Fibroblast of villous mesenchyme (primary cell): ENCODE measurements around the gene PNPLA7. TPM values are rescaled to one million over a fixed set of nuclear protein-coding genes. Genes with fewer than 3 reads are reported as not detected.

Source experiments
- DNase-seq: peaks from one replicate; pipeline ENCODE4 v3.0.0-alpha.2; 2010; ENCODE audit warnings: low read depth
- H3K4me3 ChIP-seq: 2 replicates; pipeline ENCODE4 v1.5.1; 2011; ENCODE audit warnings: low read depth, mild to moderate bottlenecking, low read length
- total RNA-seq: library from RNA; depleted of rRNA; stranded (reverse); fragments of >200 nt; gene quantifications from 2 replicates; pipeline ENCODE4 v1.2.3, GENCODE V29; 2012
- TF ChIP-seq, protein P1 (sequence below): IDR thresholded peaks from 2 replicates; pipeline ENCODE4 v1.5.1; 2012; ENCODE audit warnings: low read depth, mild to moderate bottlenecking, low read length; ENCODE audit not compliant: insufficient read depth

The PNPLA7 gene
- total RNA-seq, 1 donor = 1.3 TPM

DNA sequence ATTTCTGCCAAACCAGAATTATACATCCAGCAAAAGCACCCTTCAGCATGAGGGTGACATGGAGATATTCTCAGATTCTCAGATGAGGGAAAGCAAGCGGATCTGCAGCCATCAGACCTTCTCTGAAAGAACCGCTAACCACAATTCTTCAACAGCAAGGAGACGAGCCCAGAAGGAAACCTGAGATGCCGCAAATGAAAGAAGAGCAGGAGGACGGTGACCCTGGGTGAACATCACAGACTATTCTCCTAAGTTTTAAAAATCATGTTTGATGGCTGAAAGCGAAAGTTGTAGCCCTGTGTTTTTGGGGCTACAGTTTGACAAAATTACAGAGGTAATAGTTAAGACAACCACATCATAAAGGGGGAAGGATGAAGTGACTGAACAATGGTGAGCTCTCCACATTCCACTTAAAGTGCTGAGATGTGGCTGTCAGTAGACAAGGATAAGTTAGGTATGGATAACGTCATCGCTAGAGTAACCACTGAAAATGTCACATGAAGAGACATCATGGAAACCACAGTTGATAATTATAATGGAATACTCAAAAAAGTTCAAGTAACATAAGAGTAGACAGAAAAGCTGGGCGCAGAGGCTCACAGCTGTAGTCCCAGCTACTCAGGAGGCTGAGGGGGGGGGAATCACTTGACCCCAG, 59.5 kb downstream of the PNPLA7 start:
- TF ChIP-seq, protein P1, sequence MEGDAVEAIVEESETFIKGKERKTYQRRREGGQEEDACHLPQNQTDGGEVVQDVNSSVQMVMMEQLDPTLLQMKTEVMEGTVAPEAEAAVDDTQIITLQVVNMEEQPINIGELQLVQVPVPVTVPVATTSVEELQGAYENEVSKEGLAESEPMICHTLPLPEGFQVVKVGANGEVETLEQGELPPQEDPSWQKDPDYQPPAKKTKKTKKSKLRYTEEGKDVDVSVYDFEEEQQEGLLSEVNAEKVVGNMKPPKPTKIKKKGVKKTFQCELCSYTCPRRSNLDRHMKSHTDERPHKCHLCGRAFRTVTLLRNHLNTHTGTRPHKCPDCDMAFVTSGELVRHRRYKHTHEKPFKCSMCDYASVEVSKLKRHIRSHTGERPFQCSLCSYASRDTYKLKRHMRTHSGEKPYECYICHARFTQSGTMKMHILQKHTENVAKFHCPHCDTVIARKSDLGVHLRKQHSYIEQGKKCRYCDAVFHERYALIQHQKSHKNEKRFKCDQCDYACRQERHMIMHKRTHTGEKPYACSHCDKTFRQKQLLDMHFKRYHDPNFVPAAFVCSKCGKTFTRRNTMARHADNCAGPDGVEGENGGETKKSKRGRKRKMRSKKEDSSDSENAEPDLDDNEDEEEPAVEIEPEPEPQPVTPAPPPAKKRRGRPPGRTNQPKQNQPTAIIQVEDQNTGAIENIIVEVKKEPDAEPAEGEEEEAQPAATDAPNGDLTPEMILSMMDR = no peak
- H3K4me3 ChIP-seq = no peak overlapping the region
- no peak for DNase-seq

DNA sequence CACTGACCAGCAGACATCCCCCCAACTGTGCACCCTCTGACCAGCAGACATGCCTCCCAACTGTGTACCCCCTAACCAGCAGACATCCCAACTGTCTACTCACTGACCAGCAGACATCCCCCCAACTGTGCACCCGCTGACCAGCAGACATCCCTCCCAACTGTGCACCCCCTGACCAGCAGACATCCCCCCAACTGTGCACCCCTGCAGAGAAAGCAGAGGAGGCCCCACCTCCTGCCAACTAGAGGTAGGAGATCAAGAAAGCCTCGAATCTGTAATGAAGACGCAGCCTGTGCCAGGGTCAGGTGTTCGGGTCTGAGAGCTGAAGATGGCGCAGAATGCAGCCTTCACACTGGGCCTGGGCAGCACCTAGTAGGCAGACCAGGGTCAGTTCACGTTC, 61.3 kb downstream of the PNPLA7 start:
- TF ChIP-seq, protein P1 = no peak
- DNase-seq = no peak
- no peak overlapping the region for H3K4me3 ChIP-seq

DNA sequence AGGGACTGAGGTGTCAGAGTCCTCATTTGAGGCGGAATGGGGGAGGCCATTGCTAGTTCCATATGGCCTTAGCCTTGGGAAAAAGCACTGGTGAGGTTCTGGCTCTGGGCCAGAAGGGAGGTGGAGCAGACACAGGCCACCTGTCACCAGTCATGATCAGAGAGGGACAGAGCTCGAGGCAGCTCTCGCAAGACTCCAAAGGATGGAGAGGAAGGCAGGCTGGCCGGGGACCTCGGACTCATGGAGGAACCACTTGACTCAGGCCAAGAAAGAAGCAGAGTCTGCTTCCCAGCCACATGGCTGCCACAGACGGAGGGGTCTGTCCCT, 61.9 kb downstream of the PNPLA7 start:
- no peak for DNase-seq
- TF ChIP-seq, protein P1 = no peak
- no peak overlapping the region for H3K4me3 ChIP-seq

DNA sequence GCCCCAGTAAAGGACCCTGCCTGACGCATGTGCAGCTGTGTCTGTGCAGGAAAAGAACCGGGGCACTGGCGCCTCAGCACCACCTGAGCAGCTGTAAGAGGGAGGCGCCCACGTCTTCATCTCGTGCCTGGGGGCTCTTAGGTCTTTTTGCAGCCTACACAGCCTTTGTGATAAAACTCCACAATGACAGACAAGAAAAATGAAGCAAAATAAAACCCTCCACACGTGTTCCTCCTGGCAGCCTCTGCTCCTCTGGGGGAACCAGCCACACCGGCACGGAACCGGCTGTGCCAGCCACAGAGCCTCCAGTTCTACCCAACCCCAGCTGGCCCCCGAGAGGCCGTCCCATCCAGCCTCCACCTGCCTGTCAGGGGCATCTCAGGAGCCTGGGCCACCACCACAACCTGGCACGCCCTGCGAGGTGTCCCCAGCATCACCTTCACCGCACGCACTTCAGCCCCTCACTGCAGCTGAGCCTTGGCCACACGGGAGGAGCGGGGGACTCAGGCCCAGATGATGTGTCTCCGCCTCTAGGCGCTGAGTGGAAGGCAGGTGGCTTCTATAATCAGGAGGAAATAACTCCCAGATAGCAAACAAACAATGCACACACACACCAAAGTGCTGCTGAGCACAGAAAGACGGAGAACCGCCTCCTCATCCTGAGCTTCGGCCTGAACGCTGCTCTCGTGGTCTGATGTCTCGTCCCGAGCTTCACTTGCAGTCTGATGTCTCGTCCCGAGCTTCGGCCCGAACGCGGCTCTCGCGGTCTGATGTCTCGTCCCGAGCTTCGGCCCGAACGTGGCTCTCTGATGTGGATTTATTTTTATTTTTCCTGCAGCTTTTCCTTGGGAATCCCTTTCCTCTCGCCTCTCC, 62.5 kb downstream of the PNPLA7 start:
- H3K4me3 ChIP-seq = no peak overlapping the region
- no peak for DNase-seq
- TF ChIP-seq, protein P1 = no peak

DNA sequence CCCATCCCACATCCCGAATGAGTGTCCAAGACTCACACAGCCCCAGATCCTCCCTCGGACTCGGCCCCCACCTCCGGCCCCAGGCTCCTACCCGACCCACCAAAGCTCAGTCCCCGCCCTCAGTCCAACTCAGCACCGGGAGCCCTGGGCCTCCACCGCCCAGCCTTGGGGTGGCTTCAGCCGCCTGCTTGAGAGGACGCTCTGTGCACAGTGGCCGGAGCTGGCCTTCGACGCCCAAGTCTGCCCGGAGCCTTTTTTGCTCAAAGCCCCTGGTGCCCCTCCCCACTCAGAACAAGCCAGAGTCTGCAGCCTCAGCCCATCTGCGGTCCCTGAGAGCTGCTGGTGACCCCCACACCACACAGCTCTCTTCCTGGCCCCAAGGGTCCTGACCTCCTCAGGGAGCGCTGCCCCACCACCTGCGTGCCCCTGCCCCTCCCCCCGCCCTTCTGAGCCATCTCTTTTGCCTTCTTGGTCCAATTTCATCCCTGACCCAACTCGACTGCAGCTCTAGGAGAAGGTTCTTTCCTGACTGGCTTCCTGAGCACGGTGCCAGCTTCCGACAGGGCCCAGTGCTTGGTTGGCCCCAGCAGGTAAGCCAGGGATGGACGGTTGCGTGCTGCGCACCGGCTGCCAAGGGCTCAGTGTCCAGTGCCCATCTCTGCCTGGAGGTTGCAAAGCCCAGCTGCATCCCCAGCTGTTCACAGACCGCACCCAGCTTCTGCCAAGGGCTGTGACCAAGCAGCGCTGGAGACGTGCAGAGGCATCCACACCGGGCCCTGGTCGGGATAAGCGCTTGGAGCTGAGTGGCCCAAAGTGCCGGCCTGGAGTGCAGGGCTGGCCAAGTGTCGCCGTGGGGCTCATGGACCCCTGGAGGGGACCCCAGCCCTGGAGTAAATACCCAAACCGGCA, 63.4 kb downstream of the PNPLA7 start:
- H3K4me3 ChIP-seq = no peak overlapping the region
- no peak for DNase-seq
- TF ChIP-seq, protein P1 = no peak

DNA sequence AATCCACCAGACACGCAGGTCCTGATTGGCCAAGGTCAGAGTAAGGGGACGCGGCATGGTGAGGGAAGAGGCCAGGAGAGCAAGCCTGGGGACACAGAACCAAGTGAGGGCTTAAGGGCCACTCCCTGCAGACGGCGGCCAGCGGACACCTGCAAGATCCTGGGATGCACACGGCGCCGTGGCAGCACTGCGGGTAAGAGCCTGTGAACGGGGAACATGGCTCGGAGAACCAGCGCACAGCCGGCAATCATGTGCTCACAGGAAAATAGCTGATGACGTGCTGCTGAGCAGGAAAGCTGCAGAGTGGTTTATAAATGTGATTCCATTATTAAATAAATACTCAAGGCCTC, 64.1 kb downstream of the PNPLA7 start:
- no peak overlapping the region for H3K4me3 ChIP-seq
- no peak for DNase-seq
- TF ChIP-seq, protein P1 = no peak
